ENCODE data around the gene ERBIN. TPM values are rescaled to one million over a fixed set of nuclear protein-coding genes. Genes with fewer than 3 reads are reported as not detected.

ERBIN gene
- total RNA-seq, 1 donor from 2014 or later = 78.1 TPM

DNA sequence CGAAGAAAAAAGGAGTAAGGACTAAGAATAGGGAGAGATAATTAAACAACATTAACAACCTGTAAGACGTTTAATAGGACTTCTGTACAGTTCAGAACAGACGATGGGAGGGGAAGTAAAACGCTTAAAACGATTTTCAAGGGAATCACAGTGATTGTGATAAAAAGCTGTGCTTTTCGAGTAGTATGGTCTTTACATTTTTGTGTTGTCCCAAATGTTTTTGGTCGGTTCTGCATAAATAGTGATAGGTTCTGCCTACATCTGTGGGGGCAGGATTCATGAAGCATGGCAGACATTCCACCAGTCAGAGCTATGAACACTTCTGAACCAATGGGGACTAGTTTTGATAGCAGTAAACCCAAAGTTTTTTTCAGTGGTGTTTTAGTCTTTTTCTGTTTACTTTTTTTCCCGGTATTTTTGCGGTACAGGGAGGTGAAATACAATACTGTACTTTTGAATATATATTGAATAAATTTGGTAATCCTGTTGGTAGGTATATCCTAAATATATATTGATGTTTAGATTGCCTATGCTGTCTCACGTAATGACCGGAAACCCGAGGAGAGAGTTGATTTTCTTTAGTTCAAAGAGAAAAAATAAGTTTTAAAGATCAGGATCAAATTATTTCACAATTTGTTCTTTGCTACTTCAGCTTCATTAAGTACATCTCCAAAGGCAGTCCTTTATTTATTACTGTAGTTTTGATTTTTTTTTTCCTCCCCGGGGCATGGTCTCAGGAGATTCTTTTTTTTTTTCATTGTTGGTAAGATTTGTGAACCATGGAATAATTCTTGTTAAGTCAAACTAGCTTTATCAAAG, 1.3 kb downstream of the ERBIN start:
- Mint-ChIP-seq H3K27me3 (ENCODE audit: unreplicated experiment) (no peaks in the 10 kb centered on the region), H3K27ac (ENCODE audit: unreplicated experiment) (peak overlapping the region; percentile 95), H3K4me1 (ENCODE audit: unreplicated experiment) (peaks cover 46% of the 10 kb centered on the region), H3K9me3 (ENCODE audit: unreplicated experiment) (no peaks in the 10 kb centered on the region), H3K4me3 (ENCODE audit: unreplicated experiment) (peak overlapping the region; percentile 96), H3K36me3 (ENCODE audit: unreplicated experiment) (peaks cover 4% of the 10 kb centered on the region)
- DNase-seq (ENCODE audit: extremely low spot score, unreplicated experiment) = no peak
- TF ChIP-seq CTCF (IDR thresholded peaks at IDR 0.05) = no peak

- Mint-ChIP-seq H3K27ac (ENCODE audit: unreplicated experiment) (peak overlapping the region; percentile 95), H3K4me3 (ENCODE audit: unreplicated experiment) (peak overlapping the region; percentile 96), H3K9me3 (ENCODE audit: unreplicated experiment) (no peaks in the 10 kb centered on the region), H3K27me3 (ENCODE audit: unreplicated experiment) (no peaks in the 10 kb centered on the region), H3K4me1 (ENCODE audit: unreplicated experiment) (peaks cover 51% of the 10 kb centered on the region), H3K36me3 (ENCODE audit: unreplicated experiment) (peaks cover 4% of the 10 kb centered on the region)
- no peak for DNase-seq (ENCODE audit: extremely low spot score, unreplicated experiment)
- no peak for TF ChIP-seq CTCF (IDR thresholded peaks at IDR 0.05)
Measured at GRCh38 chr5:65928322-65928752, 2.0 kb downstream of the ERBIN start.

GRCh38 chr5:65928860-65929259, 2.5 kb downstream of the ERBIN start:
- Mint-ChIP-seq H3K9me3 (ENCODE audit: unreplicated experiment) (no peaks in the 10 kb centered on the region), H3K36me3 (ENCODE audit: unreplicated experiment) (peaks cover 5% of the 10 kb centered on the region), H3K27me3 (ENCODE audit: unreplicated experiment) (no peaks in the 10 kb centered on the region), H3K27ac (ENCODE audit: unreplicated experiment) (peak overlapping the region; percentile 95), H3K4me1 (ENCODE audit: unreplicated experiment) (peaks cover 50% of the 10 kb centered on the region), H3K4me3 (ENCODE audit: unreplicated experiment) (peak overlapping the region; percentile 96)
- DNase-seq (ENCODE audit: extremely low spot score, unreplicated experiment) = no peak
- TF ChIP-seq CTCF (IDR thresholded peaks at IDR 0.05) = no peak

- Mint-ChIP-seq H3K4me1 (ENCODE audit: unreplicated experiment) (peaks cover 60% of the 10 kb centered on the region), H3K36me3 (ENCODE audit: unreplicated experiment) (peaks cover 5% of the 10 kb centered on the region), H3K27me3 (ENCODE audit: unreplicated experiment) (no peaks in the 10 kb centered on the region), H3K9me3 (ENCODE audit: unreplicated experiment) (no peaks in the 10 kb centered on the region), H3K27ac (ENCODE audit: unreplicated experiment) (no peak overlapping the region), H3K4me3 (ENCODE audit: unreplicated experiment) (no peak overlapping the region)
- no peak for DNase-seq (ENCODE audit: extremely low spot score, unreplicated experiment)
- TF ChIP-seq CTCF (IDR thresholded peaks at IDR 0.05) = no peak
Measured at GRCh38 chr5:65932676-65933075, 6.3 kb downstream of the ERBIN start.

- peaks cover 59% of the 10 kb centered on the region for H3K4me1 Mint-ChIP-seq (ENCODE audit: unreplicated experiment)
- H3K4me3 Mint-ChIP-seq (ENCODE audit: unreplicated experiment) = no peak overlapping the region
- H3K9me3 Mint-ChIP-seq (ENCODE audit: unreplicated experiment) = no peaks in the 10 kb centered on the region
- no peaks in the 10 kb centered on the region for H3K27me3 Mint-ChIP-seq (ENCODE audit: unreplicated experiment)
- H3K27ac Mint-ChIP-seq (ENCODE audit: unreplicated experiment) = no peak overlapping the region
- TF ChIP-seq CTCF (IDR thresholded peaks at IDR 0.05) = no peak
- H3K36me3 Mint-ChIP-seq (ENCODE audit: unreplicated experiment) = peaks cover 5% of the 10 kb centered on the region
- no peak for DNase-seq (ENCODE audit: extremely low spot score, unreplicated experiment)
Measured at GRCh38 chr5:65933295-65933694, 6.9 kb downstream of the ERBIN start.
